HG02938 (cell line): Measurements from ENCODE around the gene C17orf50.

Source experiments
- ATAC-seq: cut with Tn5 transposase; IDR thresholded peaks from one replicate; pipeline ENCODE4 v1.9.1; 2021; ENCODE audit warnings: mild to moderate bottlenecking, moderate library complexity; ENCODE audit not compliant: unreplicated experiment

The C17orf50 gene

GRCh38 chr17:35780950-35781349, 20.3 kb downstream of the C17orf50 start:
- no peak for ATAC-seq

DNA sequence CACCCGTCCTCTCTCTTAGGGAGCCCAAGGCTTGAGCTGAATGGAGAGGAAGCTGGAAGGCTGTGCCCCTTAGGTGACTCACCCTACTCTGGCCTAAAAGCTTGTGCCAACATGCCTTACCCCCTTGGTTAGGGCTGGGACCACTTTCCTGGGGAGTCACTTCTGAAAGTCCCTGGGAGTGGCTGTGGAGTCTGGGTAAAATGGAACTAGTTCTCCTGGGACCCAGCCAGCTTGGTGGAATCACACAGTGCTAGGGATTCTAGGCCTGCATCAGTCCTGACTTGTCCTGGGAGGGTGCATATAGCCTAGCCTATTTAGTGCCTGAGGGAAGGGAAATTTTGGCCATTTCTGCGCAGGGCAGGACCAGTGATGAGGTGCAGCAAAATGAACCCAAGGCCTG, 24.2 kb downstream of the C17orf50 start:
- ATAC-seq = no peak

- no peak for ATAC-seq
Observed at GRCh38 chr17:35786941-35787432, 26.3 kb downstream of the C17orf50 start.

DNA sequence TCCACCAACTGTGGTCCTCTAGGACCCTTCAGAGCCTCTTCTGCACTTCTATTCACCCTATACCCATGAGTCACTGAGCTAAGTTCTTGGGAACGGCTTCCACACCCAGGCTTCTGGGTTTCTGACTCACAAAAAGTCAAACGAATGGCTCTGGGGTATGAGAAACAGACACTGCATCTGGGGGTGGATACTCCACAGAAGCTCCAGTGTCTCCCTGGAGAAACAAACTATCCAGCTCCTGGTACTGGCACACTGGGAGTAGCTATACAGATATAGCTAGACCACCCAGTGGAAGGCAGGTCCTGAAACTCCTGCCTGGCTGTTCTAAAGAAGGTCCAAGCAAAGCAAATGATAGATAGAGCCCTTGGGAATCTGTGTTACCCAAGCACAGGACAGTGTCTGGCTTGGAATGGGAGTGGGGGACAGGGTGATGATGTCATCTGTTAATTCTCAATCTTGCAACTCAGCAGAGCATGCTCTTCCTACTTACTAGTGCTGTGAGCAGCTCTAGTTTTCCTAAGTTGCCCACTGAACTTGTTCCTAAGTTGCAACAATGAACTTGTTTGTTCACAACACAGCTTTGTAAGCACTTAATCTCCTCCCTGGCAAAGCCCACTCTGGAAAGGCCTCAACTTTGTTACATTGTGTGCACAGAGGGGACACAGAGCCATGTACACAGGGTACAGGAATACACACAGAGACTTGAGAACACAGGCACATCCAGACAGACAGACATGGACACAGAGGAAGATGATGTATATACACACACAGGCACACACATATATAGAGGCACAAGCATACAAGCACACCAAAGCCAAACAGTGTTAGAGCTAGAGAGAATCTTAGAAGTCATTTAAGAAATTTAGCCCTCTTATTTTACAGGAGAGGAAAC, 28.0 kb downstream of the C17orf50 start:
- no peak for ATAC-seq

GRCh38 chr17:35790841-35791240, 30.2 kb downstream of the C17orf50 start:
- no peak for ATAC-seq

DNA sequence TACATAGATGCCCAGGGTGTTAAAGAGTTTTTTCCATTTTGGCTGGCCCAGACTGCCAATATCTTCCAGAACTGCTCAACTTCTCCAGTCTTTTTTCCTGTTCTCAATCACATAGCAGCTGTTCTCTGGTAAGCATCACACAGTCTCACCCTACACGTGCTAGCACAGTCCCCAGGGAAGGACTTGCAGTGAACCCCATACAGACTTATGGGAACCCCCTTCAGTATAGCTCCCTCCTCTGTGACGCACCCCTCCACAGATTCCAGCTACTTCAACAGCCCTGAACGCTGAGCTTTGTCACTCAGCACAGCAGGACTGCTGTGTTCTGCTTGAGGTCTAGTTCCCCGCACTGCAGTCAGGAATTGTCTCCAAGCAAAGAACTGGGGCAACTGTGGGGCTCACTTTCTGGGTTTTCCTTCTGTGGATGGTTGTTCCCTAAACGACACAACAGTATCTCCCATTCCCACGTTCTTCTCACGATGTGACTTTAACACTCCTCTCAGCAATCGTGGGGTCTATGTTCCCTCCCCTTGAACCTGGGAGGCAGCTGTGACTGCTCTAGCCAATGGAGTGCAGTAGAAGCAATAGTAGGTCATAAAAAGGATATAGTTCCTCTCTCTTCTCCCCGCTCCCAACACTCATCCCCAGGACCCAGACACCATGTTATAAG, 31.1 kb downstream of the C17orf50 start:
- ATAC-seq = no peak

- ATAC-seq = no peak
Observed at GRCh38 chr17:35793257-35793656, 32.6 kb downstream of the C17orf50 start.

DNA sequence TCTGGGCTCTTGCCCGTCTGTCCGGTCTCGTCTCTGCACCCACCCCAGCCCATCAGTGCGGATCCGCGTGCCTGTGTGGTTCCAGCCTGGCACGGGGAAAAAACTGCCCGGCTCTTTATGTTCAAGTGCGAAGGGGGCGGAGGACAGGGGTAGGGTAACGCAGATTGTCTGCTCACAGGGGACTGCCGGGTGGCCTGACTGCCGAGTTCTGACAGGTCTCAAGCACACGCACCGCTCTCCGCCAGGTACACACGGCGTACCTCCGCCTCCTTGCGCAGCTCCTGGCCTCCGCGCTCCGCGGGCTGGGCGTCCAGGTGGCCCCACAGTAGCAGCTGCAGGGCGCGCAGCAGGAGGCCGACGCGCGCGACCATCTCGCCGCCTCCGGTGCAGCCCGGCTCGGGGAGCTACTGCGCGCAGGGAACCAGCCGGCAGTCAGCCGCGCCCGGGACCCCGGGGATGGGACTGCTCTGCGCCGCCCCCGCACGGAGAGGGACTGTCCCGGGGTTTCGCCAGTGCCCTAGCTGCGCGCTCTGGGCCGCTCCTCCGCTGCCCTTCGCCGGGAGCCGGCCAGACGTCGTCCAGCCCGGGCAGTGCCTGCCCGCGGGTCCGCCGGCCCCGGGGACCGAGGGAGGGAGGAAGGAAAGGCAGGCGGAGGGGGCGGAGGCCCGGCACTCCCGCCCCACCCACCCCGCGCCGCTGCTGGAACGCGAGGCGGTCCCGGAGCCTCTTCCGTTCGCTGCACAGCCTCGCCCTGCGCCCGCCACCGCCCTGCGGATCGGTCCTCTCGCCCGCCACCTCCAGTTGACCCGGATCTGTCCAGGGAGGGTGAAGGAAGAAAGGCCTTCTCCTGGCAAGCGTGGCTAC, 34.6 kb downstream of the C17orf50 start, which contains the start of gene MMP28:
TSS of gene MMP28 (minus strand) at position 635 of the 864 bp plus-strand sequence. CDS start at position 371, 264 bp downstream.
- ATAC-seq = no peak

DNA sequence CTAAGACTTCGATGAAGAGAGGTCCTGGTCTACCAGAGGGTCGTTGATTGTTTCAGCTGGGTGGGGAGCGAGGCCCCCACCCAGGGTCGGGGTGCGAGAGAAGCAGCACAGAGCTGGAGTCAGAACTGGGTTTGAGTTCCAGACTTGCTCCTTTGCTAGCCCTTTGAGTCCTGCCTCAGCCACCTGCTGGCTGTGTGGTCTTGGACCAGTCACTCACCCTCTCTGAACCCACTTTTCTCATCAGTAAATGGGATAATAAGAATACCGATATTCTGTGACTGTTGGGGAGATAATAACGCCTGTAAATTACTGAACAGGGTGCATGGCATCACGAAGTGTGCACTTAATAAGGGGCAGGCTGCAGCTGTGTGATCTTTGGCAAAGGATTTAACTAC, 35.2 kb downstream of the C17orf50 start:
- ATAC-seq = no peak

DNA sequence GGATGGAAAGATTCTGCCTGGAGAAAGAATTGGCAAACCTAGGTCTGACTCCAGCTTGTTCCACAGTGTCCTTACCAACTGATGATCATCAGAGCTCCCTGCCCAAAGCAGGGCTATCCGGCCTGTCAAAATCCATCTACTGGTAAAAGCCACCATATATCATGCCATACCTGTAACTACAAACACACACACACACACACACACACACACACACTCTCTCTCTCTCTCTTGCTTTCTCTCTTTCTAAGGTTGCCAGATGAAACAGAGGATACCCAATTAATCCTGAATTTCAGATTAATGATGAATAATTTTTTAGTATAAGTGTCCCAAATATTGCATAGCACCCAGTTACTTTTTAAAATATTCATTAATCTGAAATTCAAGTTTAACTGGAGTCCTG, 36.3 kb downstream of the C17orf50 start:
- ATAC-seq = no peak

DNA sequence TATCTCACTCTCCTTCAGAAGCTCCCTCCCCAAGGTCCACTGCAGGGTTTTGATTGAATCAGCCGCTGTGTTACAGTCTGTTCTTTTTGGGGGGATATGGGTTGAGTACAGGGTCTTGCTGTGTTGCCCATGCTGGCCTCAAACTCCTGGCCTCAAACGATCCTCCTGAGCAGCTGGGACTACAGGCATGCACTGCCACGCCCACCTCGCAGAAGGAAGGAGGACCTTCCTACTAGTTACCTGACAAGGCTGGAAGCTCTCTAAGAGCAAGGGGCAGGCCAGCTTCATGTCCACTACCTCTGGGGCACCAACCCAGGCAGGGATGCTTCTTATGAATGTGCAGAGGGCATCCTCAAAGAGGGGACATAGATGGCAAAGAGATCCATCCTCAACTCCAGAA, 36.7 kb downstream of the C17orf50 start:
- no peak for ATAC-seq

- no peak for ATAC-seq
Observed at GRCh38 chr17:35797918-35798317, 37.2 kb downstream of the C17orf50 start.

DNA sequence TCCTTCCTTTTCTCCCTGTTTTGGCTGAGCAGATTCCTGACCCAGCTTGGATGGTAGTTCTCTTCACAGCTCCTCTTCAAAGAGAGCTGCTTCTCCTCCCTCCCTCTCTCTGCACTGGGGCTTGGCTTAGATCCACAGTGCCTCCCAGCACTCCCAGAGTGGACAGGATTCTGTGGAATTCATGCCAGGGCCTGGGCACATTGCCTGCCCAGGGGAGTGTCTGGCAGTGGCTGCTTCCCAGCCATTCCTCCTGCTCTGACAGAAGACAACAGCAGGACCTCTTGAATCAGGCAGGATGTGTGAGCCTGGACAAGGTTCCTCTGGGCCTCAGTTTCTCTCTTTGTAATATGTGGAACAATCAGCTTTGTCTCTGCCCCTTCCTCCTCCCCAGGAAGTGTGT, 39.3 kb downstream of the C17orf50 start:
- ATAC-seq = no peak

DNA sequence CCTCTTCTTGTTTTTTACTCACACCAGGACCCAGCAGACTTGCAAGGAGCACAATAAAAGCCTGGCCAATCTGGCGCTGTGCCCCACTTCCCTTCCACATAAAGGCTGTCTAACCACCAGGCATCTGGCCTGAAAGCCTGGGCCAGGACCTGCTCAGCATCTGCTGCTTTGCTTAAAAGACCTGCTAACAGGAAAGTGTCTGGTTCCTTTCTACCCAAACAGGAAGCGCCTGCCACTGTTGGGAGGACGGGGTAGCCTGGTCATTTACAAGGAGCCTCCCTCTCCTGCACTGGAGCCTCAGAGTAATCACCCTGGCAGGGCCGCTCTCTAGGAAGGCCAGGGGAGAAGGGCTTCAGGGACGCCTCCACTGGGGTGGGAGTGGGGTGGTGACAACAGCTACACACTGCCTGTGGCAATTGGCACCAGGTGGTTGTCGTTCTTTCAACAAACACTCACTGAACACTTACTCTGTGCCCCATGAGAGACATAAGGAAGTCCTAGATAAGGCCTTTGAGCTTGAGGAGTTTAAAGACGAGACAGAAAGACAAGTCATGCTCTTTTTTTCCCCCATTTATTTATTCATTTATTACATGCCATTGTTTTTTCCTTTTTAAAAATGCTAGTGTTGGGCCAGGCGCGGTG, 41.0 kb downstream of the C17orf50 start:
- no peak for ATAC-seq

DNA sequence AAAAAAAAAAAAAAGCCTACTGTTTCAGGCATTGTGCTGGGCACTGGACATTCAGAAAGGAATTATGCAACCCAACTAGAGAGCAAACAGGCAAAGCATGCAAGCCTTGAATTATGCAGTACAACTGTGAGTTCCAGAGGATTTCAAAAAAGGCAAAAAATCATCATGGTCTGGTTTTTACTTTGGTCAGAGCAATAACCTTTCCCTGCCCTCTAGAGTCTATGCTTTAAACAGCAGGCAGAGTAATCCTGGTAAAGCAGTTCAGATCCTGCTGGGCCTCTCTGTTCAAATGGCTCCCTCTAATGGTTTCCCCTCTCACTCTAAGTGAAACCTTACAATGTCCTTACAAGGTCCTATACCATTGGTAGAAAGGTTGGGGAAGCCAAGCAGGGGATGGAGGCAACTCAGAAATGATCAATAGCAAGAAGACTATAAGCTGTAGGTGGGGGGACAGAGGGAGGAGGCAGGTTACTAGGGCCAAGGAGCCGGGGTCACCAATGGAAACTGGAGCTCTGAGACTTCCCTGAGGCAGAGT, 44.0 kb downstream of the C17orf50 start:
- no peak for ATAC-seq

DNA sequence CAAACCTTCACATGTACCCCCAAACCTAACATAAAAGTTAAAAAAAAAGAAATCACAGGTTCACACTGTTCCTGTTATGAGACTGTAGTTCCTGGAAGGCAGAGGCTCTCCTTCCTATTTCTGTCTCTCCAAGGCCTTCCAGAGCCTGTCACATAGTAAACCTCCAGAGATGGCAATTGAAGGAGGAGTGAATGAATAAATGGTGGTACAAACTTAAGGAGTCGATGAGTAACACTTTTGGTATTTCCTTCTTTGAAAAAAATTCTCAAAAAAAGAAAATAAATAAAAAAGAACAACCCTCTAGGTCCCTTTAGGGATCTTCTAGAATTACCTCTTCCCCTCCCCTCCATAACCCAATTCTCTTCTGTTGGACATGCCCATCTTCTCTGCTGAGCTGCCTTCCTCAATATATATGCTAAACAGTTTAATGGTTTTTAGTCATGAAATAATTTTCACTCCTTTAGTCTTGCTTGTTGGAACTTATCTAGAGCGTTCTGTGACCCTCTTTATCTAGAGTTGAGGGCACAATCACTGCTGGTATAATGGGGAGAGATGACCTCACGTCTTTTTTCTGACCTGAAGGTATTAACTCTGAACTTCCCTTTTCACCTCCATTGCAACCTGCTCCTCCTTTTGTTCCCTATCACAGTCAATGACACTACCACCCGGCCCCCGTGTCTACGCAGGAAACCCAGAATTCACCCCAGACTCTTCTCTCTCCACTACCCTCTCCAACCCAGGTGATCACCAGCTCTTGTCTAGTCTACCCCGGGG, 46.9 kb downstream of the C17orf50 start:
- ATAC-seq = no peak

DNA sequence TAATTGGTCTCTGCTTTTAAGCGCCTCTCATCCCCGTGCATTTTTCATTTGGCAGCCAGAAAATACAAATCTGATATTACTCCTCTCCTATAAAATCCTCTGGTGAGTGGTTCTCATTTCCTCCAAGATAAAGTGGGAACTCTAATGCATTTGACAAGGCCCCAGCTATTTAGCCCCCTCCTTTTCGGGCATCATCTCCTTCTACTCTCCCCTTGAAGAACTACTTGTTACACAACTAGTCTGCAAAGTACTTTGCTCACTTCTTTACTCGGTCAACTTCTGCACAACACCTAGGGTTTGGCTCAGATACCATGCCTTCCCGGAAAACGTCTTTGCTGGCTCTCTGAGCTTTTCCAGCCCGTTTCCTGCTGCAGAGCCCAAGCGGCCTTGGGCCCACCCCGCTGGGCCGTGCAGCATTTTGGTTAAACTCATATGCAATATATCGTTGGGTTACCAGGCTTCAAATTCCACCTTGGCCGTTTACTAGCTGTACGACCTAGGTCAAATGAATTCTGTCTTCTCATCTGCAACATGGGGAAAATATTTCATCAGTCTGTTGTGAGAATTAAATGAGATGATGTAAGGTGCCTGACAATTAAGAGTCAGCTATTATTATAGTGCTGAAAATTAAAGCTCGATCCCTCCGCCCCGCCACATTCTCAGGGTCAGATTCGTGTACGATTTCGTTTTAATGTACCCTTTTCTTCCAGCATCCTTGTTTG, 47.7 kb downstream of the C17orf50 start:
- no peak for ATAC-seq

DNA sequence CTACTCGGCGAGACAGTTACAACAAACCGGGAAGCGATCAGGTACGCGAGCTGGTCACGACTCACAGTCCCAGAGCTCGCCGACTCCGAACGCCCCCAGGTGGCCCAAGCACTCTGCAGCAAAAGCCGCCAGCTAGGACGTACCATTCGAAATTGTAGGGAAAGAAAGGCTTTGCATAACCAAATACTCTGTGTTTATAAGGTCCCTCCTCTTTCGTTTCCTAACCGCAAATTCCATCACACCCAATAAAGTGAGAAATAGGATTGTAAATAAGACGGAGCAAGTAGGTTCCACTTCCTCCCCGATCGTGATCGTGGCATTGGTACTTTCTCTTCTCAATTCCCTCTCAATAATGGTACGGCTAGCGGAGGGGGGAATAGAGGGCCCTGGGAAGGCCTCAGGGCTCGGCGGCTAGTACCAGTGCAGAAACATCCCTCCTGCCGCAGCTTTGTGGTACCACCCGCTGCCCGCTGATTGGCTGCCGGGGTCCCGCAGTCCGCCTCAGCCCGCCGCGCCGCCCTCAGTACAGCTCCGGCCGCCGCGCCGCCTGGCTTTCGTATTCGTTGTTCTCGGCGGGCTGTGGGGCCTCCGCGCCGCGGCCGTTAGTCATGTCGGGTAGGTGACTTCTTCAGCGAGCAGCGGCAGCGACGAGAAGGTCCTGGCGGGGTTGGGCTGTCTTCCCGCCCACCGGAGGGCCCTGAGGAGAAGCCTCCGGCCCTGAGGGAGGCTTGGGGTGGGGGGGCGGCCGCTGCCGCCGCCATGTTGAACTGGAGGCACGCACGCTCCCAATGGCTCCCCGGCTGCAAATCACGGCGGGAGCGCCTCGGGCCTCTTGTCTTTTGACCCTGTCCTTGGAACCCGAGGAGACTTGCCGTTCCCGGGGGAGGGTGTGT, 48.5 kb downstream of the C17orf50 start, which contains the start of gene TAF15:
TSS of gene TAF15 (plus strand) at position 523 of the 893 bp plus-strand sequence. CDS start at position 609, 86 bp downstream.
- peak; percentile 84 for ATAC-seq
